Cortex of kidney (tissue), 1 donor: ENCODE measurements around the gene DGLUCY.
"Not testable (repeated sequence)": the region's sequence is repeated elsewhere in the genome, so short reads cannot be mapped to it uniquely, and the experiment has no call there.

Source experiments
- DNase-seq: peaks from one replicate; lab custom pipeline; 2025; lab: John Stamatoyannopoulos, UW

DGLUCY gene

GRCh38 chr14:91233936-91234790 lies 120.3 kb downstream of the DGLUCY start:
- DNase-seq: no peak

DNA sequence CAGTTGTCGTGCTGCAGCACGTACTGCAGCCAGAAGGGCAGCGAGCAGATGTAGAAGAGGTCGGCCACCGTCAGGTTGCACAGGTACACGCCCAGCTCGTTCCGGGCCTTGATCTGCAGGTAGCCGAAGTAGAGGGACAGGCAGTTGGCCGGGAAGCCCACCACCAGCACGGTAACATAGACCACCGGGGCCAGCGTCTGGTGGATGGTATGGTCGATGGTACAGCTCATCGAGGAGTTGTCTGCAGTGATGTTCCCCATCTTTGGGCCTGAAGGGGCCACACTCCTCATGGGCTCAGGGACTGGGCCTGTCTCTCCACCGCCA lies 120.9 kb downstream of the DGLUCY start:
- DNase-seq: no peak

DNA sequence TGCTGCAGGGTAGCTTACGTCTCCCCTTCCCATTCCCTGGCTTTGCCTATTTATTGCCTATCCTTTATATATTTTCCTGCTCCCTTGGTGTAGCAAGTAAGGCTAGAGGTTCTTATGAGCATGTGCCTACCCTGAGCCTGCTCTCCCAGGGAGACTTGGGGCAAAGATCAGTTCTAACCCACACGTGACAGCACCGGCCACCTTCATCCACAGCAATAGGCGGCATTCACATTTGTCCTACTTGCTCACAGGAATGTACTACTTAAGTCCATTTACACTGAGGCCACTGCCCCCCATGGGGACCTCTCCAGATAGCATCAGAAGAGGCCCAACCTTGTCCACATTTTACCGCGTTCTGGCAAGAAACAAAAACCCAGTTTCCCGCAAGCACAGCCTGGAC lies 122.0 kb downstream of the DGLUCY start:
- no peak for DNase-seq

GRCh38 chr14:91237219-91237618 lies 123.3 kb downstream of the DGLUCY start:
- no peak for DNase-seq

DNA sequence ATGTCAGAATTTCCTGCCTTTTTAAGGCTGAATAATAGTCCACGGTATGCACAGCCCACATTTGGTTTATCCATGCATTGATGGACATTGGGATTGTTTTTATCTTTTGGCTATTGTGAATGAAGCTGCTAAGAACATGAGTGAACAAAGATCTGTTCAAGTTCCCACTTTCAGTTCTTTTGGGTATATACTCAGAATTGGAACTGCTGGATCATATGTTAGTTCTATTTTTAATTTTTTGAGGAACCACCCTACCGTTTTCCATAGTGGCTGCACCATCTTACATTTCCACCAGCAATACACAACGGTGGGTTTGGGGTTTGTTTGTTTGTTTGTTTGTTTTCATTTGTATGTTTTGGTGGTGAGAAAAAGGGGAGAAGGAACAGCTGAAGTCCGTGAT lies 124.2 kb downstream of the DGLUCY start:
- no peak for DNase-seq

DNA sequence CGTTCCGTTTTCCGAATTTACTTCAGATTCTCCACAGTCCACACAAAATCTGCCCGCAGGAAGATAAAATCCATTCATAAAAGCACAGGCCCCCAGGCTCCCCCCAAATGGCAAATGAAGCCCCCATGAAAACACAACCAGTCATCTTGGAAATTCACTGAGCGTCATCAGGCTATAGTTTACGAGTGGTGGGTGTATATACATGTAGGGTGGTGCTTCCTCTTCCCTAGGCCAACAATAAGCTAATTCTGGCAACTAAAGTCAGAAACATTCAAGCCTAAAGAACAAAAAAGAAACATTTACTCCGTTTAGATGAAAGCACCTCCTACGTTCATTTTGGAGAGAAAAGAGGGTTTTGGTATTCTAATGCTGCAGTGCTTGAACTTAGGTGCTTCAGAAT lies 124.8 kb downstream of the DGLUCY start:
- DNase-seq: no peak

DNA sequence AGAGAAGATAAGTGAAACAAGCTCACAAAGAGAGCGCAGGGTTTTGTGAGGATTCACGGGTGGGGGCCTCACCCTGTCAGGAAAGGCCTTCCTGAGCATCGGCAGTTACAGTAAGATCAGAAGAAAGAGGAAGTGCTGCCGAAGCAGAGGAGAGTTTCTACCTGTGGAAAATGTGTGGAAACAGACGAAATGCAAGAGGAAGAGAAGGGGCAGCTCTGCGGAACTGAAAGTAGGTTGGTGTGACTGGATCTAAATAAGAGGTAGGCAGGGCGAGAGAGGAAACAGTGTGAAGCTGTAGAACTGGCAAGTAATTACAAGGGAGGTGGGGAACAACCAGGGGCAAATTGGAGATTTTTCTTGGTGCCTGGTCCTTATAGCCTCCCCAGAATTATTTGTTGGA lies 128.0 kb downstream of the DGLUCY start:
- DNase-seq: no peak

GRCh38 chr14:91242635-91243034 lies 128.8 kb downstream of the DGLUCY start:
- no peak for DNase-seq

DNA sequence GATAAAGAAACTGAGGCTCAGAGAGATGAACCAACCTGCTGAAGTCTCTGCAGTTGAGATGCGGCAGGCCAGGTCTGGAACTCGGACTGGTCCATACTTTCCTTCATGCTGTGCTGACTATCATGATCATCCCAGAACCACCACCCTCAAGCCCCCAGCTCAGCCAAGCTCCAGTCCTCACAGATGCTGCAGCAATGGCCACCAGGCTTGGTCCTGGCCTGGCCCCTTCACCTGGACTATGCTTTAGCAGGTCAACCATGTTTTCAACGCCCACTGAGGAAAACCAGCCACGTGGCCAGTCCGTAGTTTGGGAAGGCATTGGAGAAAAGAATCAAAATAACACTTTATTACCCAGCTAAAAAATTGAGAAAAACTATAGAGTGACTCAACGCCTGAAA lies 129.2 kb downstream of the DGLUCY start:
- no peak for DNase-seq

DNA sequence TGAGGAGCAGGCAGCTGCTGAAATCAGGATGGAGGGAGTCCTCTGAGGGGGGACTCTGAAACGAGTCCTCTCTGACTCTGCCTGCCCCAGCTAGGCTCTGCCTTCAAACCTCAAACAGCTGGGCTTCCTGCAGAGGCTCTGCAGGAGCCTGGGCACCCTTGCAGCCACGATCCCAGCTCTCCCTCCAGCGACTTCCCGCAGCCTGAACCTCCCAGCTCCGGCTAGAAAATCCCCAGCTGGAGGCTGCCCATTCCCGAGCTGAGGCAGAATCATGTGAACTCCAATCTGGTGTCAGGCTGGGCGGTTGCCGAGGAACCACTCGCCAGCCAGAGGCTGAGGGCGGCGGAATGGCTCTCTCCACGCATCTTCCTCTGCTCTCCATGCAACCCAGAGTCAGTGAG lies 130.6 kb downstream of the DGLUCY start, which contains the start of gene GPR68:
GPR68 (minus strand) TSS at position 204 of the 401 bp plus-strand sequence. CDS start 9,654 bp downstream, outside the sequence.
- DNase-seq: no peak

GRCh38 chr14:91245029-91245428 lies 131.2 kb downstream of the DGLUCY start:
- DNase-seq: no peak

GRCh38 chr14:91245616-91246015 lies 131.7 kb downstream of the DGLUCY start:
- DNase-seq: not testable (repeated sequence)

DNA sequence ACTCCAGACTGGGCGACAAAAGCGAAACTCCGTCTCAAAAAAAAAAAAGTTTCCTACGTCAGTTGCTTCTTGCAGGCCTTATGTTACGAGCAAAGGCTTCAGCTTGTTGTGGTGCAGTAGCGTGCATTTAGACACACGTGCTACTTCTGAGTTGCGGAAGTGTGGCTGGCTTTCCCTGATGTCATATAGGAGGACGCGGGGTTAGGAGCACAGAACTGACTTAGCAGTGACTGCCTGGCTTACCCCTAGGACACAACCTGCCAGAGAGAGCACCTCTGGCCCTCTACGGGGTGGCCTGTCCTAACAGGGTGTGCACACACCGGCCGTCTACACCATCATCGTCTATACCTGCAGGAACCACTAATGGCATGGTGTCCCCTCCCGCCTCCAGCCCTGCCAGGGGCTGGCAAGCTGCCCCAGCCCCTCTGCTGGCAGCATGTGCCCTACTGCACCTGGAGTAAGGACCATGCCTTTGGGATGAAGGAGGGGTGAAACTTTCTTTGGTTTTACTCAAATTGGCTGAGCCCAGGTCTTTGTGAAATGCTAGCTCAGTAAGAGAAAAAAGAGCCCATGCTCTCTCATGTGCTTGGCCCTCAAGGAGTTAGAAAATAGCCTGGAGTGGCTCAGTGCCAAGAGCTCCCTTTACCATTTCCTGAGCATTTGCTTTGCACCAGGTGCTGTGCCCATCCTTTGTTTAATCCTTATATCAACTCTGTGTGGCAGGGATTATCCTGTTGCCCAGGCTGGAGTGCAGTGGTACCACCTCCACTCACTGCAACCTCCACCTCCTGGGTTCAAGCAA lies 132.4 kb downstream of the DGLUCY start:
- no peak for DNase-seq

- DNase-seq: no peak
Measured at GRCh38 chr14:91249841-91250616, 136.2 kb downstream of the DGLUCY start.

DNA sequence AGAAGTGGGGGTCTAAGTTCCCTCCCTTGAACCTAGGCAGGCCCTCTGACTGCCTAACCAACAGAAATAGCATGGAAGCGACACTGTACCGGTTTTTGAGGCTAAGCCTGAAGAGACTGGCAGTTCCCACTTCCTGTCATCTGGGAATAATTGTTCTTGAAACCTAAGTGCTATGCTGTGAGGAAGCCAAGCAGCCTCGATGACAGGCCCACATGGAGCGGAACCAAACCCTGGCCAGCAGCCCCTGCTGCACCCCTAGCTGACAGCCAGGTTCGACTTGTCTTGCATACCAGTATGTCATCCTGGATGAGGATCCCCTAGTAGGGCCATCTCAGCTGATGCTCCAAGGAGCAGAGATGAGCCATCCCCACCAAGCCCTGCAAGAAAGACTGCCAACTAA lies 137.0 kb downstream of the DGLUCY start:
- no peak for DNase-seq

DNA sequence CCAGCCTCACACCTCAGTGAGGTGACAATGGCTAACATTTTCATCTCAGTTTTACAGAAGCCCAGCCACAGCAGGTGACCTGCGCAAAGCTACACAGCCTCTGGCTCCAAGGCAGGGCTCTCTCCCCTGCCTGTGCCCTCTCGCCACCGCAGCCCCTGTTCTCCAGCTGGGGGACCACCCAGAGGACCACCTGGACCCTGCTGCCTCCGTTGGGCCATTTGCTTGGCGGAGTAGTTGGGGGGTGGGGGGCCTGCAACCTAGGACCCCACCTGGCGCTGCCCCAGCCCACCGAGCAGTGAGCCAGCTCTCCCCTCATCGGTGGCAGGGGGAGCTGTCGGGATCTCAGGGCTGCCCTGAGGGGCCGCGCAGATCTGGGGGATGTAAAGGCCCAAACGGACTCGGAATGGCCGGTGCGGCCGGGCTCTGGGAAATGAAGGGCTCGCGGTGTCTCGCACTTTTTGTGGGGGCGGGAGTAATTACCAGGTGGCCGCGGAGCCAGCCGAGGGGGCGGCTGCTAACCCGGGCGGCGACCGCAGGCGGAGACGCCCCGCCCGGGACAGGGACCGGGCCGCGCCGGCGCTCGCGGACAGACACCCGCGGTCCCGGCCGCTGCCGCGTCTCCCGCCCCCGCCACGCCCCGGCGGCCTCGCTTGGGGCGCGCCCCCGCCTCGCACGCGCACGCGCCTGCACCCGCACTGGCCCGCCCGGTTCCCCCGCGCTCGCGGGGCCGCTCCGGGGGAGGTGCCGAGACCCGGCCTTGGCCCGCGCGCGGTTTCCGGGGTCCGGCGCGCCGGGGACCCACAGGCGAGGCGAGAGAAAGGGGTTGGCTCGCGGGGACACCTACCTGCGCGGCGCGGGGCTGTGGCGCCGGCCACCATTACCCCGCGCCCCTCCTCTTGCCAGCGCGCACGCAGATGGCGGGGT lies 139.3 kb downstream of the DGLUCY start:
- no peak for DNase-seq

DNA sequence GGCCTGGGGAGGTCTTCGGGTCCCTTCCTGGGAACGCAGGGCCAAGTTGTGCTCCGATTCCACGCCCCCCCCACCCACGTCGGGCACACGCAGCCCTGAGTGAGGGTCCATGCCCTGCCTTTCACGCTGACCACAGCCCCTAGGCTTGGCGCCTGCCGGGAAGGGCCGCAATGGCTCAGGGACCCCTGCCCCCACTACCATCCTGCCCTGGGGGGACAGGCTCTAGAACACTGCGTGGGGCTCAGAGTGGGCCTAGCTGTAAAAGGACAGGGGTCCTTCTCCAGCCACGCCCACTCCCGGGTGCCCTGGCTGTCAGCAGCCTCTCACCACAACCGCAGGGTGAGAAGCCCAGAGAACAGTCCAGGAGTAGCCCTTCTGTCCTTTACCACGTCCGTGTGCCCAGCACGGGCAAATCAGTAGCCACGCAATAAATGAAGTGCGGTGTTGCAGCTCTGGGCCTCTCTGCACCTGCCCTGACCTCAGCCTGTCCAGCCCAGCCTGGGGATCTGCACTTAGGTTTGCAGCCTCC lies 140.0 kb downstream of the DGLUCY start:
- DNase-seq: no peak

DNA sequence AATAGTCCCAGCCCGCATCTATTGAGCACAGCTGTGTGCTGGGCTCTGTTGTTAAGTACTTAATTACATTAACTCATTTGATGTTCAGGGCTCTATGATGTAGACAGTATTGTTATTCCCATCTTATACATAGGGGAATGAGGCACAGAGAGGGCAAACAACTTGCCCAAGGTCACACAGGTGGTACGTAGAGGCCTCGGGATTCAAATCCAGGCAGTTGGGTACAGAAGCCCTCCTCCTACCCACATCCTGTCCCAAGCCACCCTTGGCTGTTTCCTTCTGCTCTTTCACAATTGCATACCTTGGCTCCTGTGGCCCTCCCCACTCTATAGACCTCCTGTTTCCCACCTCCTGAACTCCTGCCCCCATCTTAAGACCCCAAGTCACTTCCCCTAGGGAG lies 140.6 kb downstream of the DGLUCY start:
- DNase-seq: no peak

DNA sequence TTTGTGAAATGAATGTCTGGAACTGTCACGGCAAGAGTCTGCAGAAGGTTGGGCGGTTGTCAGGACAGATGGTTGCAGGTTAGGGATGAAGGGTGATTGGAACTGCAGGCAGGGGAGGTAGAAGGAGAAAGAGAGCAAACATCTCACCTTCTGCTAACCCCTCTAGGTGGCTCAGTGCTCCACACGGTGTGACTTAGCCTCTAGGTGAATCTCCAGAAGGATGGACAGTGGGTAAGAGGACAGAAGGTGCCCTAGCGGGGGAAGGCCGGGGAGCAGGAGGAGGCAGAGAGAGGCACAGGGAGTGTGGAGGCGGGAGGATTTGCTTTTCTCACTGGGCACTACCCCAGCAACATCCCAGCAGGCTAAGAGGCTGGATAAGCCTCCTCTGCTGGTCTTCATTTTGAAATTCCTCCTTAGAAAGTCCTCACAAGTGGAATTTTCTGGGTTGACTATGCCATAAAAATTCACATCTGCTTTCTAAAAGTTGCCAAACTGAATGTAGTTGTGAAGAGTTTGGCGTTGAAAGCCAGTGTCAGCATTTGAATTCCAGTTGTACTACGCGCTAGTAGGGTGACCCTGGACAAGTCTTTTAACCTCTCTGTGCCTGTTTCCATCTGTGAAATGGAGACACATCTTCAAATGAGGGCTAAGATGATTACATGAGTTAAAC lies 141.3 kb downstream of the DGLUCY start:
- no peak for DNase-seq

DNA sequence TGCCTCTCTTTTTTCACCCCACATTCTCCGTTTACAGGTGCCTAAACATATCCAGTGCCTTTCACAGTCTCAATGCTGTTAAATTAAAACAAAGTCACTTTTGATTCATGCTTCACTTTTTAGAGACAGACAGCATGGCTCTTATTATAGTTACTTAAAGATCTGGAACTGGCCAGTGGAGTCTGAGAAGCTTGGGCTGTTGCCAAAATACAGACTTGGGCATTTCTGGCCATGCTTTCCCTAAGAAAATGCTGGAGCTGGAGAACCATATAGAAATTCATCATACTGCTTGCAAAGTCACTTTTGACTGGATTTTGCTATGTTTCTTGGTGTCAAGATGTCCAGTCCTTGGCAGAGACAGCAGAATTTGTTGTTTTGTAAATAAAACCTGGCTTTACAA lies 142.8 kb downstream of the DGLUCY start:
- no peak for DNase-seq
